Measurements from ENCODE around the gene ETV7.
"Not testable (repeated sequence)": the region's sequence is repeated elsewhere in the genome, so short reads cannot be mapped to it uniquely, and the experiment has no call there.

ETV7 gene

GRCh38 chr6:36383606-36384005 is 3.9 kb downstream of the ETV7 start:
- DNase-seq: no peak

GRCh38 chr6:36382976-36383375 is 4.5 kb downstream of the ETV7 start:
- no peak for DNase-seq

- DNase-seq: no peak
These were observed 5.7 kb downstream of the ETV7 start for GRCh38 chr6:36381502-36382389.

- DNase-seq: no peak
These were observed 7.3 kb downstream of the ETV7 start for GRCh38 chr6:36380166-36380565.

- no peak for DNase-seq
These were observed 8.5 kb downstream of the ETV7 start for GRCh38 chr6:36378936-36379335.

- DNase-seq: no peak
These were observed 9.1 kb downstream of the ETV7 start for GRCh38 chr6:36378243-36378920.

GRCh38 chr6:36377594-36377993 is 9.9 kb downstream of the ETV7 start:
- DNase-seq: no peak

GRCh38 chr6:36376742-36377141 is 10.7 kb downstream of the ETV7 start:
- no peak for DNase-seq

GRCh38 chr6:36376183-36376582 is 11.3 kb downstream of the ETV7 start:
- DNase-seq: no peak

- no peak for DNase-seq
These were observed 11.8 kb downstream of the ETV7 start for GRCh38 chr6:36375644-36376155.

- DNase-seq: no peak
These were observed 12.5 kb downstream of the ETV7 start for GRCh38 chr6:36374972-36375371.

GRCh38 chr6:36374194-36374593 is 13.3 kb downstream of the ETV7 start:
- no peak for DNase-seq

GRCh38 chr6:36373368-36374019 is 14.0 kb downstream of the ETV7 start:
- no peak for DNase-seq

- DNase-seq: no peak
These were observed 15.4 kb downstream of the ETV7 start for GRCh38 chr6:36372088-36372487.

GRCh38 chr6:36371211-36371610 is 16.3 kb downstream of the ETV7 start:
- no peak for DNase-seq

- DNase-seq: no peak
These were observed 16.8 kb downstream of the ETV7 start for GRCh38 chr6:36370638-36371037.

- no peak for DNase-seq
These were observed 18.3 kb downstream of the ETV7 start for GRCh38 chr6:36368921-36369865.

GRCh38 chr6:36368421-36368820 is 19.0 kb downstream of the ETV7 start:
- DNase-seq: no peak

- no peak for DNase-seq
These were observed 19.7 kb downstream of the ETV7 start for GRCh38 chr6:36367743-36368142.

- no peak for DNase-seq
These were observed 22.6 kb downstream of the ETV7 start for GRCh38 chr6:36364669-36365479.

GRCh38 chr6:36364061-36364635 is 23.3 kb downstream of the ETV7 start:
- DNase-seq: not testable (repeated sequence)

Data from activated gamma-delta T cell (primary cell).